GM19324 (cell line): Measurements from ENCODE around the gene HYDIN.
"Not testable (repeated sequence)": the region's sequence is repeated elsewhere in the genome, so short reads cannot be mapped to it uniquely, and the experiment has no call there.

Source experiments
- ATAC-seq: cut with Tn5 transposase; IDR thresholded peaks from one replicate; pipeline ENCODE4 v1.9.1; 2021; ENCODE audit warnings: mild to moderate bottlenecking, moderate library complexity; ENCODE audit not compliant: unreplicated experiment, low FRiP score

Gene HYDIN

GRCh38 chr16:71143246-71143645 is 87.3 kb downstream of the HYDIN start:
- not testable (repeated sequence) for ATAC-seq

- not testable (repeated sequence) for ATAC-seq
These were observed 120.0 kb downstream of the HYDIN start for GRCh38 chr16:71110565-71110964.

GRCh38 chr16:71109656-71110208 is 120.8 kb downstream of the HYDIN start:
- not testable (repeated sequence) for ATAC-seq

- ATAC-seq: not testable (repeated sequence)
These were observed 124.6 kb downstream of the HYDIN start for GRCh38 chr16:71105881-71106280.

GRCh38 chr16:71083573-71083972 is 146.9 kb downstream of the HYDIN start:
- ATAC-seq: not testable (repeated sequence)

GRCh38 chr16:71080777-71081176 is 149.7 kb downstream of the HYDIN start:
- not testable (repeated sequence) for ATAC-seq

GRCh38 chr16:71080262-71080661 is 150.3 kb downstream of the HYDIN start:
- ATAC-seq: not testable (repeated sequence)

- ATAC-seq: not testable (repeated sequence)
These were observed 159.9 kb downstream of the HYDIN start for GRCh38 chr16:71070651-71071050.

GRCh38 chr16:71069842-71070241 is 160.7 kb downstream of the HYDIN start:
- ATAC-seq: not testable (repeated sequence)

- not testable (repeated sequence) for ATAC-seq
These were observed 176.5 kb downstream of the HYDIN start for GRCh38 chr16:71053897-71054609.

- not testable (repeated sequence) for ATAC-seq
These were observed 180.2 kb downstream of the HYDIN start for GRCh38 chr16:71050307-71050706.

GRCh38 chr16:71039368-71040111 is 191.0 kb downstream of the HYDIN start:
- not testable (repeated sequence) for ATAC-seq

- ATAC-seq: not testable (repeated sequence)
These were observed 192.1 kb downstream of the HYDIN start for GRCh38 chr16:71038421-71038820.

GRCh38 chr16:71037987-71038386 is 192.5 kb downstream of the HYDIN start:
- ATAC-seq: not testable (repeated sequence)

- ATAC-seq: not testable (repeated sequence)
These were observed 202.3 kb downstream of the HYDIN start for GRCh38 chr16:71028032-71028727.

- ATAC-seq: not testable (repeated sequence)
These were observed 203.0 kb downstream of the HYDIN start for GRCh38 chr16:71027511-71027910.

GRCh38 chr16:71023851-71024439 is 206.6 kb downstream of the HYDIN start:
- ATAC-seq: not testable (repeated sequence)

- not testable (repeated sequence) for ATAC-seq
These were observed 208.5 kb downstream of the HYDIN start for GRCh38 chr16:71021961-71022537.

- ATAC-seq: not testable (repeated sequence)
These were observed 211.3 kb downstream of the HYDIN start for GRCh38 chr16:71019067-71019682.
